Embryonic facial prominence (tissue), 1 donor: ENCODE measurements around the gene ANKS1B.
"Not testable (repeated sequence)": the region's sequence is repeated elsewhere in the genome, so short reads cannot be mapped to it uniquely, and the experiment has no call there.

Source experiments
- DNase-seq: peaks from one replicate; pipeline ENCODE4 v3.0.0-alpha.2; 2016; ENCODE audit errors: extremely low spot score

Gene ANKS1B

DNA sequence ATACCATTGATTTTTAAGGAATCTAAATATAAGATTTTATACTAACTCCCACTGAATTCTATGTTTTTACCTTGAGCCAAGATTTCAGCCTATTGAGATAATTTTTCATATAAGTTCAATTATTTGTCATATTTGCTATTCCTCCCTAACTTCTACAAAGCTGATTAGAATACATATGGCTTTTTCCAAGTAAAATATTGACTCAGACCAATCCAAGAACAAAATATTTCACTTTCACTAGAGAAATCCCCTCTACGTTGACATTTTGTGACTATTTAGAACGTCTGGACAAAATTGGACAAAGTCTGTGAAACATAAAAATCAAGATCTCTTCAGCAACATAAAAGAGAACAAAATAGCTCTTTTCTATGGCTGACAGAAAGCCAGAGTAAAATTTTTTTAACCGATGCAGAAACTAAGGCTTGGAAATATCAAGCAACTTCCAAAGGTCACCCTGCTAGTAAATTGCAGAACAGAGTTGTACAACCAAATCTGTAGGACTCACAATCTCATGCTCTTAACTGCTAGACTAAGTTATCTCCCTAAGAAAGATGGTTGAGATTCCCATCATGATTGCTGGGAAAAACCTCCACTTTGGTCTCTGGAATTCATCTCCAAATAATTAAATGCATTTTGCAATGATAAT lies 219.1 kb downstream of the ANKS1B start:
- no peak for DNase-seq

DNA sequence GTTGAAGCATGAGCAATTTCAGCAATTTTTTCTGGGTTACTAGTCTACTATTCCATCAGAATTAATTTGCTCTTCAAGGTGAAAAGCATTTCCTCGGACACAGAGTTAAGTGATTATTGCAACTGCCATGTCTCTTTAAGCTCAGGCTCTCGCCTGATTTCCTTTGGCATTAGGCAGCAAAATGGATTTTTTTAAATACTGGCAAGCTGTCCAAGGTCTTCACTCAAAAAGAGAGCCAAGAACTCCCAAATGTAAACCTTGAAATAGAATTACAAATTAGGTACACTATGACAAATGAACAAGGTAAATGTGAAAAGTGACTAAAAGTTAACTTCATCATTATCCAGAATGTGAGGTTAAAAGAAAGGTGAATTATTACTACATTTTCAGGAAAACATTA lies 225.3 kb downstream of the ANKS1B start:
- DNase-seq = no peak

DNA sequence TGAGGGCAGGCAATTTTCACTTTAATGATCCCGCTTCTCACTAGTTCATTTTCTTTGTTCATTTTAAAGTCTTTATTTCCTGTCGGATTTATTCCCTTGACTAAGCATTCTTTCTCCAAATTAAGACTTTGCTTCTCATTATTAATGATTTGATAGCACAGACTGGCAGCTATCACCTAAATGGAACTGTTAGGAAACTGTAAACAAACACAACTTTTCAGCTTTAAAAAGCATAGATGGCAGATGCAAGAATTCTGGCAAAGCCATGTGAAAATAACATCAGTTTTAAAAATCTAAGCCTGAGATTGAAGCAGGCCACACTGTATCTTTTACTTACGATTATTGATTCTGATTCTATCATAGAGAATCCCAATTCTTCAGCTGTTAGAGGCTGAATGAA lies 225.7 kb downstream of the ANKS1B start:
- DNase-seq = no peak

DNA sequence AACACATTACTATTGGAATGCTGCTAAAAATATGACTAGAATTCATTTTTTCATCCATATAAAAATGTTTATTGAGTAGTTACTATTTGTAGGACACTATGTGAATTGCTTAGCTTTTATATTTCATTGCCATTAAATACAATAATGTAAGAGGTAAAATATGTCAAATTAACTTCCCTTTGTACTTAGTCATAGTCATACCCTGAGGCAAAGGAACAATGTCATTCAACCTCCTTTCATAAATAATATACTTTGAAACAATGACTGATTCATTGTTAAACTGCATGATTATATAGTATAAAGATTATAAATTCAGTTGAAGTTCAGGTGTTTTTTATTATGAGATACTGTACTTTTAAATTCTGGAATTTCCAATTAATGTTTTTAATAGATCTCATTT lies 232.0 kb downstream of the ANKS1B start:
- DNase-seq = no peak

DNA sequence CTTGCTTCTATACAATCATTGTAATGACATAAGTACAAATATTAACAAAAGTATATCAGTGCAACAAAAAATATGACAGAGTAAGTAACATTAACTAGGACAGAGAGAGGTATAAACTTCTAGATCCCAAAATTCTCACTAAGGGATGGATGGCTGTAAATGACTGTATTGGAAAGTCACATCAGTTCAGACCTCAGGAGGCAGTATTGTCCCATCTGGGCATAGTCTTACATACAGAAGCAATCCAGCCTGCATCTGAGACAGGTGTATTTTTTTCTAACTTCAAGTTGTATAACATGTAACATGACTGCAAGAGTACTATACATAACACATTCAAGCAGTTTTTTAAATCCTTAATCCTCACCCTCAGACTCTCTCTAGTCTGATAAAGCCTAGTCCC lies 238.2 kb downstream of the ANKS1B start:
- DNase-seq = no peak

DNA sequence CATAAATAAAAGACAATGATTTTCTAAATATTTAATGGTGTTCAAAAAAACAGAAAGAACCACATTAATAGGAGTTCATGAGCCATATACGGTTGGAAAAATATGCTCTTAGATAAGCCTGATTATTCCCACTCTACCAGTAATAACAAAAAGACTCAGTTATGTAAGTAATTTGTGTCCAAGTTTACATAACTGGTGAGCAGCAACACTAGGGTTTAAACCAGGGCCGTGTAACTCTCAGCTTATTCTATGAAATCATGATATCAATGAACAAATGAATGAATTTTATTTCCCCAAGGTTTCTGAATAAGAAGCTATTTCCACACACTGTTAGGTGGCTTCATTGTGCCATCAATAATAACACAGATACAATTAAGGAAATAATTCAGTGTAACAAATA lies 238.8 kb downstream of the ANKS1B start:
- DNase-seq = no peak

DNA sequence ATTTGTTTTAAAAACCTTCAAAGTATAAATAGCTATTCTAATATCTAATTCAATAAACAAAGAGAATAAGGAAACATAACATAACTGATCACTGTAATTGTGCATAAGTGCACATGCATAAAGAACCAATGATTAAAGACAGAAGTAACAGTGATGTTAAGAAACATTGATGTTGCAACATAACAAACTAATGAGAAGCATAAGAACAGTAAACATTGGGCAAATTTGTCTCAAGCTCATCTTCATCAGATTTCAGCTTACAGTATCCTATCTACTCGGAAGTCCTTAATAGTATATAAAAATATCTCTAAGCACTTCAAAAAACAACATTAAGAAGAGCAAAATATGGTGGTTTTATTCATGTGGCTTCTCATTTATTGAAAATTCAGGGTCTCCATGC lies 239.6 kb downstream of the ANKS1B start:
- DNase-seq = no peak

DNA sequence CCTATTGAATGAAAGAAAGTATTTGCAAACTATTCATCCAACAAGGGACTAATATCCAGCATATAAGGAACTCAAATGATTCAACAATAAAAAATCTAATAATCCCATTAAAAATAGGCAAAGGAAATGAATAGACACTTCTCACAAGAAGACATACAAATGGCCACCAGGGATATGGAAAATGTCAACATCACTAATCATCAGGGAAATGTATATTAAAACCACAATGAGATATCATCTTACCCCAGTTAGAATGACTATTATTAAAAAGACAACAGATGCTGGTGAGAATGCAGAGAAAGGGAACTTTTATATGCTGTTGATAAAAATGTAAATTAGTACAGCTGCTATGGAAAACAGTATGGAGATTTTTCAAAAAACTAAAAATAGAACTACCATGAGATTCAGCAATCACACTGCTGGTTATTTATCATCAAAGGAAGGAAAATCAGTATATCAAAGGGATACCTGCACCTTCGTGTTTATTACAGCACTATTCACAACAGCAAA lies 247.9 kb downstream of the ANKS1B start:
- no peak for DNase-seq

DNA sequence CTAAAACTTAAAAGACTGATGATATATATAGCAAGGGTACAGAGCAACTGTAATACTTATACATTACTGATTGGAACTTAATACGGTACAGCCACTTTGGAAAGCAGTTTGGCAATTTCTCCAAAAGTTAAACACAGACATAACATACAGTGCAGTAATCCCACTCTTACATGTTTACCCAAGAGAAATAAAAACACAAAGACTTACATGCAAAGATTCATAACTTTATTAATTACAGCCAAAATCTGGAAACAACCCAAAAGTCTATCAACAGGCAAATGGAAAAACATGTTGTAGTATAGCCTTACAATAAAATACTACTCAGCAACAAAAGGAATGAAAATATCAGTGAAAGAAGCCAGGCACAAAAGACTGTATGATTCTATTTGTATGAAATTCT lies 252.6 kb downstream of the ANKS1B start:
- no peak for DNase-seq

DNA sequence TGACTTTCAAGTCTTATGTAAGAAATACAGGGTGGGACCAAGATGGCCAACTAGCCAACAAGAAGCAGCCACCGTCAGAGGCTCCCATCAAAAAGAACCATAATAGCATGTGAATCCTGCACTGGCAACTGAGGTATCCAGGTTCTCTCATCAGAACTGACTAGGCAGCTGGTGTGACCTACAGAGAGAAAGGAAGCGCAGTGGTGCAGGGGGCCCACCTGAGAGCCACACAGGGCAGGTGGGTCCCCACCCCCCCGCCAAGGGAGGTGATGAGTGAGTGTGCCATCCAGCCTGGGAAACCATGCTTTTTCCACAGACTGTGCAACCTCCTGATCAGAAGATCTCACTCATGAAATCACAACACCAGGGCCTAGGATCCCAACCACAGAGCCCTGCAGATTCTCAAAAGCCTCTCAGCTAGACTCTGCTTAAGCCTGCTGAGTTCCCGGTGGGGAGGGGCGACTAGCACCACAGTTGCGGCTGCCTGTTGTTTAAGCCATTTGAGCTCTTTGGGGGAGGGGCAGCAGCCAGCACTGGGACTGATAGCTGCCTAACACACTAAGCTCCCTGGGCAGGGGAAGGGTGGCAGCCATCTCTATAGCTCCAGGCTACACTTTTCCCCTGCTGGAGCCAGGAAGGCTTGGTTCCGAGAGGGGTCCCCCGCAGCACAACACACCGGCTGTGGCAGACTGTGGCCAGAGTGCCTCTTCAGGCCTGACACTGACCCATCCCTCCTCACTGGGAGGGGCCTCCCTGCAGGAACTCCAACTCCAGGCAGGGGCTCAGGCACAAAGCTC lies 261.8 kb downstream of the ANKS1B start:
- no peak for DNase-seq

DNA sequence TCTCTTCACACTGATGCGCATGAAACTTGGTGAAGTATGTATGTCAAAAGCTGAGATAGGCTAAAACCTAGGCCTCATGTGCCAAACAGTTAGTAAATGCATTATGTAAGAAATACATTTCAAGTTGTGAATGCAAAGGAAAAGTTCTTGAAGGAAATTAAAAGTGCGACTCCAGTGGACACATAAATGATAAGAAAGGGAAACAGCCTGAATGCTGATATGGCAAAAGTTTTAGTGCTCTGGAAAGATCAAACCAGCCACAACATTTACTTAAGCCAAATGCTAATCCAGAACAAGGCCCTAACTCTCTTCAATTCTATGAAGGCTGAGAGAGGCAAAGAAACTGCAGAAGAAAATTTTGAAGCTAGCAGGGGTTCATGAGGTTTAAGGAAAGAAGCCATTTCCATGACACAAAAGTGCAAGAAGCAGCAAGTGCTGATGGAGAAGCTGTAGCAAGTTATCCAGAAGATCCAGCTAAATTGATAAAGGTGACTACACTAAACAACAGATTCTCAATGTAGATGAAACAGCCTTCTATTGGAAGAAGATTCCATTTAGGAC lies 262.9 kb downstream of the ANKS1B start:
- DNase-seq = no peak

DNA sequence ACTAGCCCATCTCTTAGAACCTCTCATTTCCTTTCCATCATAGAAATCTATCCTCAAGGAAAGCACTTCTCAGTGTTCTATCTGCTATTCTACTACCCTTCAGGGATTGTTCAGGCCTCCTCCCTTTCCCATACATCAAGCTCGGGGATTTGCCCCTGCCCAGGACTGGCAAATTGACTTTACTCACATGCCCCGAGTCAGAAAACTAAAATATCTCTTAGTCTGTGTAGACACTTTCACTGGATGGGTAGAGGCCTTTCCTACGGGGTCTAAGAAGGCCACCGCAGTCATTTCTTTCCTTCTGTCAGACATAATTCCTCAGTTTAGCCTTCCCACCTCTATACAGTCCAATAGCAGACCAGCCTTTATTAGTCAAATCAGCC lies 264.7 kb downstream of the ANKS1B start:
- not testable (repeated sequence) for DNase-seq

DNA sequence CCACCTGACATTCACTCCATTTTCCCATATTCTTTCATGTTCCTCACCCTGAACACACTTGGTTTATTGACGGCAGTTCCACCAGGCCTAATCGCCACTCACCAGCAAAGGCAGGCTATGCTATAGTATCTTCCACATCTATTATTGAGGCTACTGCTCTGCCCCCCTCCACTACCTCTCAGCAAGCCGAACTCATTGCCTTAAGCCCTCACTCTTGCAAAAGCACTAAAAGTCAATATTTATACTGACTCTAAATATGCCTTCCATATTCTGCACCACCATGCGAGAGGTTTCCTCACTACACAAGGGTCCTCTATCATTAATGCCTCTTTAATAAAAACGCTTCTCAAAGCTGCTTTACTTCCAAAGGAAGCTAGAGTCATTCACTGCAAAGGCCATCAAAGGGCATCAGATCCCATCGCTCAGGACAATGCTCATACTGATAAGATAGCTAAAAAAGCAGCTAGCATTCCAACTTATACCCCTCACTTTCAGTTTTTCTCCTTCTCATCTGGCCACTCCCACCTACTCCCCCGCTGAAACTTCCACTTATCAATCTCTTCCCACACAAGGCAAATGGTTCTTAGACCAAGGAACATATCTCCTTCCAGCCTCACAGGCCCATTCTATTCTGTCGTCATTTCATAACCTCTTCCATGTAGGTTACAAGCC lies 265.2 kb downstream of the ANKS1B start:
- not testable (repeated sequence) for DNase-seq

DNA sequence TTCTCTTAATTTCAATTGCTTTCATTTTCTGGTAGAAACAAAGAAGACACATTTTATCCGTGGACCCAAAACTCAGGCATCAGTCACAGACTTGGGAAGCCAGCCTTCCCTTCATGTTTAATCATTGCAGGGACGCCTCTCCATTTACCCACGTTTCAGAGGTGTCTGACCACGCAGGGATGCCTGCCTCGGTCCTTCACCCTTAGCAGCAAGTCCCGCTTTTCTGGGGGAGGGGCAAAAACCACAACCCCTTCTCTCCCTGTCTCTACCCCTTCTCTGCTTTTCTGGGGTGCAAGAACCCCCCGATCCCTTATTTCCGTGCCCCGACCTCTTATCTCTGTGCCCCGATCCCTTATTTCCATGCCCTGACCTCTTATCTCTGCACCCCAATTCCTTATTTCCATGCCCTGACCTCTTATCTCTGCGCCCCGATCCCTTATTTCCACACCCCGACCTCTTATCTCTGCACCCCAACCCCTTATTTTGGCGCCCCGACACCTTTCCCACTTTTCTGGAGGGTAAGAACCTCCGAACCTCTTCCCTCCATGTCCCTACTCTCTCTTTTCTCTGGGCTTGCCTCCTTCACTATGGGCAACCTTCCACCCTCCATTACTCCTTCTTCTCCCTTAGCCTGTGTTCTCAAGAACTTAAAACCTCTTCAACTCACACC lies 268.8 kb downstream of the ANKS1B start:
- not testable (repeated sequence) for DNase-seq

DNA sequence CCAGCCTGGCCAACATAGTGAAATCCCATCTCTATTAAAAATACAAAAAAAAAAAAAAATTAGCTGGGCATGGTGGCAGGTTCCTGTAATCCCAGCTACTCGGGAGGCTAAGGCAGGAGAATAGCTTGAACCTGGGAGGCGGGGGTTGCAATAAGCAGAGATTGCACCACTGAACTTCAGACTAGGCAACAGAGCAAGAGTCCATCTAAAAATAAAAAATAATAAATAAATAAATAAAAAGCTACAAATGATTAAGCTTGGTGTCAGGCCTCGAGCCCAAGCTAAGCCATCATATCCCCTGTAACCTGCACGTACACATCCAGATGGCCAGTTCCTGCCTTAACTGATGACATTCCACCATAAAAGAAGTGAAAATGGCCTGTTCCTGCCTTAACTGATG lies 269.8 kb downstream of the ANKS1B start:
- DNase-seq = not testable (repeated sequence)

DNA sequence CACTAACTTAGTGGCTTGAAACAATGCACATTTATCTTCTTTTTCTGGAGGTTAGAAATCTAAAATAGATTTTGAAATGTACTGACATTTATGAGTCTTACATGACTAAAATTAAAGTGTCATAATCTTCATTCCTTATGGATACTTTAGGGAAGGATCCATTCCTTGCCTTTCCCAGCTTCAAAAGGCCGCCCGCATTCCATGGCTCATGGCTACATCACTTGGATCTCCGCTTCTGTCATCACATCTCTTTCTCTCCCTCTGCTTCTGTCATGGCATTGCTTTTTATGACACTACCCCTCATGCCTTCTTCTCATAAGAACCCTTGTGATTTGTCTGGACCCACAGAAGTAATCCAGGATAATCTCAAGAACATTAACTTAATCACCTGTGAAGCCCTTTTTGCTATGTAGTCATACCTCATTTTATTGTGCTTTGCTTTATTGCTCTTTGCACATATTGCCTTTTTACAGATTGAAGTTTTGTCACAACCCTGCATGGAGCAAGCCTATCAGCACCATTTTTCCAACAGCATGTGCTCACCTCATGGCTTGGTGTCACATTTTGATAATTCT lies 270.7 kb downstream of the ANKS1B start:
- no peak for DNase-seq

DNA sequence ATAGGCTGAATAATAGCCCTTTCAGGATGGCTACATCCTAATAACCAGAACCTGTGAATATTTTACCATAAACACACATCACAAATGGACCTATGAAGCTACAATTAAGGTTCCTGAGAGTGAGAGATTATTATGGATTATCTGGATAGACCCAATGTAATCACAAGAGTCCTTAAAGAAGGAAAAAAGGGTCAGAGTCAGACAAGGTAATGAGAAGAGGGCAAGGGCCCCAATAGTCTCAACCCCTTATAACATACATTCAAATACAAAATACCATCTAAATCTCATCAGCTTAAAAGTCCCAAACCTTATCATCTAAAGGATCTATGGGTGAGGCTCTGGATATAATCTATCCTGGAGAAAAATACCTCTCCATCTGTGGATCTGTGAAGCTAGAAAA lies 272.5 kb downstream of the ANKS1B start:
- DNase-seq = no peak

DNA sequence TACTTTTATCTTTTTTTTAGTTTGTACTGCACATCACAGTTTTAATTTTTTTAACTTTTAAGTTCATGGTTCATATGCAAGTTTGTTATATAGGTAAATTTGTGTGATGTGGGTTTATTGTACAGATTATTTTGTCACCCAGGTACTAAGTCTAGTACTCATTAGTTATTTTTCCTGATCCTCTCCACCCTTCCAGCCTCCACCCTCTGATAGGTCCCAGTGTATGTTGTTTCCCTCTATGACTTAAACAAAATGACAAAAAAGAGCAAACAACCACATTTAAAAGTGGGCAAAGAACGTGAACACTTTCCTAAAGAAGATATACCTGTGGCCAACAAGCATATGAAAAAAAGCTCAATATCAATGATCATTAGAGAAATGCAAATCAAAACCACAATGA lies 273.5 kb downstream of the ANKS1B start:
- no peak for DNase-seq

DNA sequence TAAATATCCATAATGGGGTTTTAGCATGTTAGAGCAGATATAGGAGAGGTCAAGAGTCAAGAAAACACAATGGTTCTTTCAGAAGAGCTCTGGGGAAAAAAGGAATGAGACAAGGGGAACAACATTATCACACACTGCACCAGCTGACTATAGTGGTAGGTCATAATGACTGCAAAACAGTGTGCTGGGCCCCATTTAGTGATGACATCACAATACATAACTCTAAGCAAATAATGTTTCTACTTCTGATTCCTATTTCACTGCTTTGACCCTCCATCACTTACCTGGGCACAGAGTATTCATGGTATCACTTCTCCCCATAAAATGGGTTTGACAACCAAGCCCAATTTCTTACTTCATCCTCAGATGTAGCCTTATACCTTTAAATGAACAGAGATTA lies 275.1 kb downstream of the ANKS1B start:
- no peak for DNase-seq

DNA sequence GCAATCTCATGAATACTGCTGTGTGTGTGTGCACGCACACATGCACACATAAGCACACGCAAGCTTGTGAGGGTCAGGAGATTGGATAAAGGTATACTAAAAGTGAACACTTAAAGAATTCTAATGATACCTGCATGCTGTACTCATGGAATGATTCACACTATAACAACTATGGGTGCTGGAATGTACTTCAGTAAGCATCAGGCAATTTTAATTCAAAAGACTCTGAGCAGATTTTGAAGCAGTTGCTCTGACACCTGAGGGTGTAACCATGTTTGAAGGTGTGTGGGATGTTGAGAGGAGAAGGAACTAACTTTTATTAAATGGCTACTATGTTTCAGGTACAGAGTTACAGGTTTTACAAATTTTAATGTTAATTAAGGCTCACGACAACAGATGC lies 275.6 kb downstream of the ANKS1B start:
- DNase-seq = no peak

DNA sequence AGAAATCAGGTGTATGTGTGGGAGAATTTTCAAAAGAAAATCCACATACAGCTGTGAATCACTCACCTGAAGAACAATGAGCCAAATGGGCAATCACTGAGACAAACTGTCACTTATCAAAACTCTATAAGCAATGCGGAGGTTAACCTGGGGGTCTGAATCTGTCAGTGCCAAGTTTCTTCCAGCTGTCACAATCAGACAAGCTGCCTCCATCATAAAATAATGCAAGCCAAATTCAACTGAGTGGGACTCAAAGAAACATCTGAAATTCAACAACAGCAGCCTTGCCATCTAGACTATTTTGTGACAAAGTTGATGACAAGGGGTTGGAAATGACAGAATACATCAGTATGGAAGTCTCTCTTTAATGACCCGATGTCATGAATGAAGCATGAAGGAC lies 276.9 kb downstream of the ANKS1B start:
- no peak for DNase-seq
